22Rv1 (cell line): ENCODE measurements around the gene EXOC4.

ENCODE experiments used
- H3K27ac ChIP-seq: fragments of 450-650 bp; 2 replicates; pipeline ENCODE4 v1.5.1; 2017
- ZFX ChIP-seq: fragments of 450-650 bp; IDR thresholded peaks from 2 replicates; pipeline ENCODE4 v1.6.1; 2017; ENCODE audit warnings: antibody characterized with exemption, borderline replicate concordance
- TF ChIP-seq, protein P1 (sequence below): fragments of 450-650 bp; IDR thresholded peaks from 2 replicates; pipeline ENCODE4 v1.5.1; 2017; ENCODE audit warnings: mild to moderate bottlenecking

Gene EXOC4

DNA sequence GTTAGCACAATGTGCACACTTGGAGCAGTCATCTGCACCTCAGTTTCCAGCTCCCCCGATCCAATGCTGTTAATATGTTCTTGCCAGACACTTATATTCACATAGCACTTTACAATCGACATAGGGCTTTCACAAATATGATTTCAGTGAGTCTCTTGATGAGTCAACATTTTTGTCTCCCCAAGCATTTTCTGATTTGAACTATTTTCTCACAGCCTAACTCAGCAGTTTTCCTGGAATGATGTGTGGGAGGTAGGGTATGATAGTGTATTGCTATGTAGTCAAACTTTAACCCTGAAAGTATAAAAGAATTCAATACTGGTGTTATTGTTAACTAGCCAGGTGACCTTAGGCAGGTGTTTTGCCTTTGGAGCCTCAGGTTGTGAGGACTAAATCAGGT, 791.8 kb downstream of the EXOC4 start:
- no peak for TF ChIP-seq ZFX
- TF ChIP-seq, protein P1, sequence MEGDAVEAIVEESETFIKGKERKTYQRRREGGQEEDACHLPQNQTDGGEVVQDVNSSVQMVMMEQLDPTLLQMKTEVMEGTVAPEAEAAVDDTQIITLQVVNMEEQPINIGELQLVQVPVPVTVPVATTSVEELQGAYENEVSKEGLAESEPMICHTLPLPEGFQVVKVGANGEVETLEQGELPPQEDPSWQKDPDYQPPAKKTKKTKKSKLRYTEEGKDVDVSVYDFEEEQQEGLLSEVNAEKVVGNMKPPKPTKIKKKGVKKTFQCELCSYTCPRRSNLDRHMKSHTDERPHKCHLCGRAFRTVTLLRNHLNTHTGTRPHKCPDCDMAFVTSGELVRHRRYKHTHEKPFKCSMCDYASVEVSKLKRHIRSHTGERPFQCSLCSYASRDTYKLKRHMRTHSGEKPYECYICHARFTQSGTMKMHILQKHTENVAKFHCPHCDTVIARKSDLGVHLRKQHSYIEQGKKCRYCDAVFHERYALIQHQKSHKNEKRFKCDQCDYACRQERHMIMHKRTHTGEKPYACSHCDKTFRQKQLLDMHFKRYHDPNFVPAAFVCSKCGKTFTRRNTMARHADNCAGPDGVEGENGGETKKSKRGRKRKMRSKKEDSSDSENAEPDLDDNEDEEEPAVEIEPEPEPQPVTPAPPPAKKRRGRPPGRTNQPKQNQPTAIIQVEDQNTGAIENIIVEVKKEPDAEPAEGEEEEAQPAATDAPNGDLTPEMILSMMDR: no peak
- H3K27ac ChIP-seq: no peak overlapping the region

DNA sequence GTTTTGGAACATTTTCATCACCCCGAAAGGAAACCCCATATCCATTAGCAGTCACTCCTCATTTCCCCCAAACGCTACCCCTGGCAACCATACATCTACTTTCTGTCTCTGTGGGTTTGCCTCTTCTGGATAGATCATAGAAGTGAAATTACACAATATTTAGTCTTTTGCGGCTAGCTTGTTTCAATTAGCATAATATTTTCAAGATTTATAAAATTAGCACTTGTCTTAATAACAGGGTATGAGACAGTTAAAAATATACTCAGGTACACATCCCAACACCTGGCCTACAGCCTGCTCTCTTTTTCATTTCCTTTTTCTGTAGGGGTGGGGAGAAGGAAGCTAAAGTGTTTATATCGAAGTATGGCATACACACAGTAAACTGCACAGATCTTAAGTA, 792.8 kb downstream of the EXOC4 start:
- H3K27ac ChIP-seq: no peak overlapping the region
- TF ChIP-seq, protein P1: no peak
- no peak for TF ChIP-seq ZFX

DNA sequence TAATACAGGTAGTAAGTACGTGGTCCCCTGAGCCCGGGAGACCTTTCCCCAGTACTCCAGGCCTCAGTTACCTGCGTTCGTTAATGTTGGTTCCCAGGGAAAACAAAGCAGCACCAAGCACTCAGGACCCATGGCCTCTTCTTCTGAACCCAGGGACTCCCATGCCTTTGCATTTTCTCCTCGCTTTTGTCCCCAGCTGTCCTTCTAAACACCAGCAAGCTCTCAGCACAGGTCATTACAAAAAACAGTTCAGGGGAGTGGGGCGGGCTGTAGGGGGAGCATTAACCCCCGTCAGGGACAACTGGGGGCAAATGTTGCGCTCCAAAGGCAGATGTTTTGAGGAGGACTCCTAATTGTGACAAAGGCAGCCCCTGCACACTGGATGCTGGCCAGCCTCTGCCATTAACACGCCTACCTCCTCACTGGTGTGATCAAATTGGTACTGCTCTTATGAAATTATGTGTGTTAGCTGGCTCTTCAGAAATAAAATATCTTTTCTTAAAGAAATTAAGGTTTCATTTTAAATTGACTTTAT, 793.8 kb downstream of the EXOC4 start:
- TF ChIP-seq ZFX: no peak
- TF ChIP-seq, protein P1: no peak
- no peak overlapping the region for H3K27ac ChIP-seq

DNA sequence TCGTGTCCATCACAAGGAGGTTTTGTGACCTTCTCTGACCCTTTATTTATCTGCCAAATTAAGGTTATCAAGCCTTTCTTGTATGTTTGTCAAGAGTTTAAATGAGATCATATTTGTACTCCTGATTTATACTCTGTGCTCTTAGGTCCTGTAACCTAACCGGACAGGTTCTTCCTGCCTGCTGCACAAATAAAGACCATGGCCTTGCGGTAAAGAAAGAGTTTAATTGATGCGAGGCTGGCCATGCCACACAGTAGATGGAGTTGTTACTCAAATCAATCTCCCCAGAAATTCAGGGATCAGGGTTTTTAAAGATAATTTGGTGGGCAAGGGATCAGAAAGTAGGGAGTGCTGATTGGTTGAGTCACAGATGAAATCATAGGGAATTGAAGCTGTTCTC, 794.8 kb downstream of the EXOC4 start:
- H3K27ac ChIP-seq: no peak overlapping the region
- TF ChIP-seq, protein P1: no peak
- no peak for TF ChIP-seq ZFX

DNA sequence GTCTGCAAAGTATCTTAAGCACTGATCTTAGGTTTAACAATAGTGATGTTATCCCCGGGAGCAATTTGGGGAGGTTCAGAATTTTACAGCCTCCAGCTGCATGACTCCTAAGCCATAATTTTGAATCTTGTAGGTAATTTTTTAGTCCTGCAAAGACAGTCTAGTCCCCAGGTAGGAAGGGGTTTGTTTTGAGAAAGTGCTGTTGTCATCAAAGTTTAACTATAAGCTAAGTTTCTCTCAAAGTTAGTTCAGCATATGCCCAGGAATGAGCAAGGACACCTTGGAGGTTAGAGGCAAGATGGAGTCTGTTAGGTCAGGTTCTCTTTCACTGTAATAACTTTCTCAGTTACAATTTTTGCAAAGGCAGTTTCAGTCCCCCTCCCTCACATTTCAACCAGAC, 795.3 kb downstream of the EXOC4 start:
- H3K27ac ChIP-seq: no peak overlapping the region
- TF ChIP-seq ZFX: no peak
- TF ChIP-seq, protein P1: no peak

DNA sequence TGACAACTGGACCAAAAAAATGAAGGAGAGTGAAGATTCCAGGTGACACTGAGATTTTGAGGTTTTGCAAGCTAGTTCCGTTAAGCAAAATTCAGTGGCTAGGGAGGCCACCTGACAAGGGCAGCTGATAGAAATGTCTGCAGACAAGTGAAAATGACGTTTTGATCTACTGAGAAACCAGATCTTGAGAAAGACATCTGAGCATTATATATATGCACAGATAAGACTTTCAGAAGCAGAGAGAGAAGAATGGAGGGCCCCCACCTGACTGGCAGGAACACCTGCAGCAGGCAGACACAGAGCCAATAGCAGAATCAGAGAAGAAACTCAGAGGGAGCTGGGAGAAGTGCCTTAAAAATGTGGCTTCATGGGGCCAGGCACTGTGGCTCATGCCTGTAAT, 798.1 kb downstream of the EXOC4 start:
- no peak overlapping the region for H3K27ac ChIP-seq
- TF ChIP-seq, protein P1: no peak
- no peak for TF ChIP-seq ZFX

DNA sequence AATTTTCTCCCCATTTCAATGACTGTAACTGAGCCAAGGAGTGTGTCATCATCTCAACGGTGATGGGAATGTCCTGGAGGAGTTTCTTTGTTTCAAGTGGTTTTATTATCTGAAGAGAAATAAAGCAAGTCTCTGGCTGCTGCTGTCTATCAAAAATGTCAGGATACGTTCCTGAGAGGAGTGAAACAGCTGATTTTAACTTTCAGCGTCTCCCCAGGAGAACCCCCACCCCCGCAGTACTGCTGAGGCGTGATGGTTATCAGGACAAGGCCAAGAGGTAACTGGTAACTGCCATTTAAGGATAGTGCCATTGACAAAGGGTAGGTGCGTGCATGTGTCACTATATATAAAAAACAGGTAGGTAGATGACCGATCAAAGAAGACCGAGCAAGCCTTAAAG, 803.9 kb downstream of the EXOC4 start:
- no peak overlapping the region for H3K27ac ChIP-seq

More for the DNA sequence above, 803.9 kb downstream of the EXOC4 start:
- no peak for TF ChIP-seq ZFX
- TF ChIP-seq, protein P1: no peak
